GM11168 (cell line): ENCODE results near the gene CLTA.
"Not testable (repeated sequence)": the region's sequence is repeated elsewhere in the genome, so short reads cannot be mapped to it uniquely, and the experiment has no call there.

Experiments used
- in situ Hi-C: fragments of 300-500 bp; cut with MboI; formaldehyde crosslinking; loops from one replicate; pipeline ENCODE4 v1.12.0; 2022; ENCODE audit warnings: low sequenced_read_pairs; ENCODE audit not compliant: unreplicated experiment

CLTA gene

GRCh38 chr9:36218411-36218901 is 27.7 kb downstream of the CLTA start:
- in situ Hi-C loops = no loop called here

GRCh38 chr9:36221667-36222066 is 30.9 kb downstream of the CLTA start:
- in situ Hi-C loops = no loop called here

GRCh38 chr9:36222449-36222848 is 31.7 kb downstream of the CLTA start:
- in situ Hi-C loops = no loop called here

- in situ Hi-C loops = no loop called here
Observed at GRCh38 chr9:36237230-36237629, 46.5 kb downstream of the CLTA start.

- in situ Hi-C loops = not testable (repeated sequence)
Observed at GRCh38 chr9:36239205-36239604, 48.5 kb downstream of the CLTA start.

- in situ Hi-C loops = loop anchor here (10.0 kb wide), 1 partner anchor 95 kb away; no protein-coding TSS in a partner anchor
Observed at GRCh38 chr9:36239675-36240074, 49.0 kb downstream of the CLTA start.

- in situ Hi-C loops = loop anchor here (10.0 kb wide), 1 partner anchor 89 kb away; no protein-coding TSS in a partner anchor
Observed at GRCh38 chr9:36245906-36246305, 55.2 kb downstream of the CLTA start.

GRCh38 chr9:36247356-36247755 is 56.6 kb downstream of the CLTA start:
- in situ Hi-C loops = loop anchor here (10.0 kb wide), 1 partner anchor 87 kb away; no protein-coding TSS in a partner anchor

GRCh38 chr9:36248061-36248460 is 57.3 kb downstream of the CLTA start:
- in situ Hi-C loops = loop anchor here (10.0 kb wide), 1 partner anchor 87 kb away; no protein-coding TSS in a partner anchor

GRCh38 chr9:36249189-36249588 is 58.5 kb downstream of the CLTA start:
- in situ Hi-C loops = loop anchor here (10.0 kb wide), 1 partner anchor 86 kb away; no protein-coding TSS in a partner anchor

- in situ Hi-C loops = no loop called here
Observed at GRCh38 chr9:36250079-36250478, 59.4 kb downstream of the CLTA start.

GRCh38 chr9:36251428-36251827 is 60.7 kb downstream of the CLTA start:
- in situ Hi-C loops = no loop called here

- in situ Hi-C loops = no loop called here
Observed at GRCh38 chr9:36258208-36258995, 67.7 kb downstream of the CLTA start, which contains the start of gene GNE. Gene GNE (minus strand): TSS chr9:36258448. CDS start chr9:36249355, 9,093 bp downstream.

GRCh38 chr9:36258996-36259533 is 68.3 kb downstream of the CLTA start:
- in situ Hi-C loops = no loop called here
